Activated gamma-delta T cell treated with Interleukin-2 at 50 U/mL for 16 hours (primary cell): ENCODE measurements around the gene CCDC169.
"Not testable (repeated sequence)": the region's sequence is repeated elsewhere in the genome, so short reads cannot be mapped to it uniquely, and the experiment has no call there.

ENCODE experiments used
- DNase-seq: peaks from one replicate; pipeline ENCODE4 v3.0.0-alpha.2; 2020

The CCDC169 gene

GRCh38 chr13:36297366-36298338, at the start of gene CCDC169:
TSS of gene CCDC169 (minus strand) at chr13:36297814. CDS start at chr13:36297719, 95 bp downstream.
- DNase-seq: peak; percentile 23

- DNase-seq: peak; percentile 80
These were observed 48.8 kb upstream of the CCDC169 start, which contains the start of gene SPART for GRCh38 chr13:36346222-36347083. TSS of gene SPART (minus strand) at chr13:36346394. CDS start at chr13:36335830, 10,564 bp downstream.

DNA sequence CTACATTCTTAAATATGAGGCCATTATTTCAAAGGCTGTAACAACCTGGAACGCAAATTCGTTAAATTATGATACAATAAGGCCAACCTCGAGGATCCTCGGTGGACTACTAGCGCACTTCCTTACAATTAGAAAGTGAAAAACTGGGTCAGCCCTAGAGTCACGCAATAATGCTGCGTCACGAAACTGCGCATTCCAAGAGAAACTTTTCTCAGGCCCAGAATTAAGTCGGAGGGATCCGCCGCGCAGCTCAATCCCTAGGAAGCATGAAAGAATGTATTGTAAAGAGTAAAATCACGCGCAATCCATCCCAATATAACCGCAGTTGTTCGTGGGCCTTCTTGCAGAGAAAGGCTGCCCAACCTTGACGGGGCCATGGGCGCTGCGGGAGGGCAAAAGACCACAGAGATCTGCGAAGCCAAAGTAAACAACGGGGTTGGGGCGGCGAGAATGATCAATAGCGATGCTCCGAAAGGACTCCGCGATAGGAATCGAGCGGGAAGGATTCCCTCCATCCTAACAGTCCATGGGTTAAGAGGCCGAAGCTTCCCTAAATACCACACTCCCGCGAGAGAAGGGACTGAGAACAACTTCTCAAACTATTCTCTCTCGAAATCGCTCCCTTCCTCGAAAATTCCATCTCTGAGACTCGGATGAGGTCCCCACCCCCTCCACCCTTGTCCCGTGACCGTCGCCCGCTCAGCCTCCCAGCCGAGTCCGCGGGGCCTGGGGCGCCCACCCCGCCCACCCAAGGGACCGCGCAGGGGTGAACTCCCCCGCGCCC, 48.0 kb upstream of the CCDC169 start:
- DNase-seq: no peak

GRCh38 chr13:36344886-36345437, 47.3 kb upstream of the CCDC169 start:
- DNase-seq: no peak

GRCh38 chr13:36344173-36344572, 46.6 kb upstream of the CCDC169 start:
- no peak for DNase-seq

DNA sequence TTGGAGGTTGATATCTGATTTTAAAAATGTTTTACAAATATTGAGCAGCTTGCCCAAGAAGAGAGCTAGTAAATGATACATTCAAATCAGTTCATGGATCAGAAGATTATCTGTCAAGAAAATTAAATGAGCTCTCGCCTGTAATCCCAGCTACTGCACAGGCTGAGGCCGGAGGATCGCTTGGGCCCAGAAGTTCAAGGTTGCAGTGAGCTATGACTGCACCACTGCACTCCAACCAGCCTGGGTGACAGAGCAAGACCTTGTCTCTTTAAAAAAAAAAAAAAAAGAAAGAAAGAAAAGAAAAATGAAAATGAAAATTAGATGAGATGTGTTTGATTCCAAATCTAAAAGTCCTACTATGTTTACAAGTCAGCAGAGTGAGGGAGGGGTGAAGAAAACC, 46.2 kb upstream of the CCDC169 start:
- no peak for DNase-seq

GRCh38 chr13:36342715-36343114, 45.1 kb upstream of the CCDC169 start:
- no peak for DNase-seq

- DNase-seq: no peak
These were observed 44.1 kb upstream of the CCDC169 start for GRCh38 chr13:36341718-36342117.

DNA sequence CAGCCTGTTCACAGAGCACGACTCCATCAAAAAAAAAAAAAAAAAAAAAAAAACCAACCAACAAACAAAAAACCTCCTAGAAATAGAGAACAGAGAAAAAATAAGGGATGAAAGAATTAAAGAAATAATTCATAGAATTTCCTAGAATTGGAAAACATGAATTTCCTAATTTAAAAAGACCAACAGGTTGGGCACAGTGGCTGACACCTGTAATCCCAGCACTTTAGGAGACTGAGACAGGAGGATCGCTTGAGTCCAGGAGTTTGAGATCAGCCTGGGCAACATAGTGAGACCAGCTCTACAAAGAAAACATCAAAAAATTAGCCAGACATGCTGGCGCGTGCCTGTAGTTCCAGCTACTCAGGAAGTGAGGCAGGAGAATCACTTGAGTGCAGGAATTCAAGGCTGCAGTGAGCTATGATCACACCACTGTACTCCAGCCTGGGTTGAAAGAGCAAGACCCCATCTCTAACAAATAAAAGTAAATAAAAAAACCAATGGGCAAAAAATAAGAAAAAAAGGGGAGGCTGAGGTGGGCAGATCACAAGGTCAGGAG, 42.1 kb upstream of the CCDC169 start:
- no peak for DNase-seq

DNA sequence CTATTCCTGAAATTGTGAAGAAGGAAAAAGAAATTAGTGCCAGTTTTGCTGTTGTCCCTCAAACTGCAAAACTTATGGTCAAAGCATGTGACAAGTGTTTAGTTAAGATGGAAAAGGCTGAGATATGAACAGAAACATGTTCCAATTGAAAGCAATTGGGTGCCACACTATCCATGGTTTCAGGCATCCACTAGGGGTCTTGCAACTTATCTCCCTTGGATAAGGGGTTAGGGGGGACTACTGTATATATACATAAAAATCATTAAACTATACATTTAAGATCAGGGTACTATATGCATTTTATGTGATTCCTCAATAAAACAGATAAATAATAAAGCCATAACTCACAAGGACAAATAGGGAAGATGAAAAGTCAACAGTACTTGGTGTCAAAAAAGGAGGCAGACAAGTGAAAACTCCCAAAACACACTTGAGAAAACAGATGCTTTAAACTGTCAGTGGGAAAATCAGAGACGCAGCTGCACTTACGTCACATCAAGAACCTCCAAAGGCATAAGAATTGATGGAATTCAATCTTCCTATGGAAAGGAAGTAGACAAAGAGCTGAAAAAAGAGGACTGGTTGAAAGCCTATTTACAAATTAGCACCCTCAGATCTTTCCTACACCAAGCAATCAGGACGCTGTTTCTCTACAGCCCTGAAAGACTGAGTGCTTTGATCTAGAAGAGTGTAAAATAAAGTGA, 40.5 kb upstream of the CCDC169 start:
- no peak for DNase-seq

- DNase-seq: no peak
These were observed 35.4 kb upstream of the CCDC169 start for GRCh38 chr13:36332986-36333385.

DNA sequence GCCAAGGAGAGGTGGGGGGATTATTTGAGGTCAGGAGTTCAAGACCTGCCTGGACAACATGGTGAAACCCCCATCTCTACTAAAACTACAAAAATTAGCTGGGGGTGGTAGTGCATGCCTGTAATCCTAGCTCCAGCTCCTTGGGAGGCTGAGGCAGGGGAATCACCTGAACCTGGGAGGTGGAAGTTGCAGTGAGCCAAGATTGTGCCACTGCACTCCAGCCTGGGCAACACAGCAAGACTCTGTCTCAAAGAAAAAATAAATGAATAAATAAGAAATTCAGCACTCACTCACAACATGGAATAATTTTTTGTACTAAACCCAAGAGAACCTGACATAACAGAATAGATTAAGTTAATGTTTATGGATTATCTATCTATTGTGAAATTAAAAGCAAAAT, 34.6 kb upstream of the CCDC169 start:
- not testable (repeated sequence) for DNase-seq

GRCh38 chr13:36331280-36331679, 33.7 kb upstream of the CCDC169 start:
- DNase-seq: no peak

GRCh38 chr13:36329361-36329760, 31.7 kb upstream of the CCDC169 start:
- DNase-seq: no peak

DNA sequence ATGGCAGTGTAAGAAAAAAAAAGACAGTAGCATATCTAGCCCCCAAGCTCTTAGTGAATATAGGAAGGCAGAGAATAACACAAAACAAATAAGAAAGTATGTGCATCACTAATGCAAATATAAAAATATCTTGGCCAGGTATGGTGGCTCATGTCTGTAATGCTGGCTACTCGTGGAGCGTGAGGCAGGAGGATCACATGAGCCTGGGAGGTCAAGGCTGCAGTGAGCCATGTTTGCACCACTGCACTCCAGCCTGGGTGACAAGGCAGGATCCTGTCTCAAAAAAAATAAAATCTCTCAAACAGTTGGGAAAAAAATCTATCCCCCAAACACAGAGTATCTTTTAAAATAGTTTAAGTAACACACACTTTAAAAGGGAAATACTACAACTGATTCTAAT, 31.2 kb upstream of the CCDC169 start:
- no peak for DNase-seq

DNA sequence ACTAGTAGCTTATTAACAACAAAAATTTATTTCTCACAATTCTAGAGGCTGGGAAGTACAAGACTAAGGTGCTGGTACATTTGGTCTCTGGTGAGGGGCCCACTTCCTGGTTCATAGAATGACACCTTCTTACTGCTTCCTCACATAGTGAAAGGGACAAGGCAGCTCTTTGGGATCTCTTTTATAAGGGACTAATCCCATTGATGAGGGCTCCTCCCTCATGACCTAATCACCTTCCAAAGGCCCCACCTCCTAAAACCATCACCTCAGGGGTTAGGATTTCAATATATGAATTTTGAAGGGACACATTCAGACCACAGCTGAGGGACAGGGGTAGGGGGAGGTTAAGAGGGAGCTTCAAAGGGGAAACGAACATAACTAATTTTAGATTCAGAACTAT, 28.3 kb upstream of the CCDC169 start:
- DNase-seq: no peak

GRCh38 chr13:36324881-36325280, 27.3 kb upstream of the CCDC169 start:
- DNase-seq: not testable (repeated sequence)

GRCh38 chr13:36323951-36324566, 26.4 kb upstream of the CCDC169 start:
- DNase-seq: no peak

GRCh38 chr13:36323408-36323807, 25.8 kb upstream of the CCDC169 start:
- DNase-seq: no peak

DNA sequence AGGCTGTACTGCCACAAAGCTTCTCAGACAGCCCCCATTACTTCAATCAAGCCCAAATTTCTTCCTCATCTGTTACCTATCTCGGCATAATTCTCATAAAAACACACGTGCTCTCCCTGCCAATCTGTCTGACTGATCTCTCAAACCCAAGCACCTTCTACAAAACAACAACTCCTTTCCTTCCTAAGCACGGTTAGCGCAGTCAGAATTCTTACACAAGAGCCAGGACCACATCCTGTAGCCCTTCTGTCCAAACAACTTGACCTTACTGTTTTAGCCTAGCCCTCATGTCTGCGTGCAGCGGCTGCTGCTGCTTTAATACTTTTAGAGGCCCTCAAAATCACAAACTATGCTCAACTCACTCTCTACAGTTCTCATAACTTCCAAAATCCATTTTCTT, 22.2 kb upstream of the CCDC169 start:
- DNase-seq: not testable (repeated sequence)
